HG03039 (cell line): Measurements from ENCODE around the gene SLK.

Experiments used
- ATAC-seq: cut with Tn5 transposase; IDR thresholded peaks from one replicate; pipeline ENCODE4 v1.9.1; 2021; ENCODE audit warnings: mild to moderate bottlenecking, moderate library complexity; ENCODE audit not compliant: unreplicated experiment

Gene SLK

GRCh38 chr10:104031631-104032030, 64.7 kb downstream of the SLK start:
- ATAC-seq, result no peak

GRCh38 chr10:104032144-104032775, 65.3 kb downstream of the SLK start:
- no peak for ATAC-seq

GRCh38 chr10:104033401-104033930, 66.5 kb downstream of the SLK start:
- no peak for ATAC-seq

DNA sequence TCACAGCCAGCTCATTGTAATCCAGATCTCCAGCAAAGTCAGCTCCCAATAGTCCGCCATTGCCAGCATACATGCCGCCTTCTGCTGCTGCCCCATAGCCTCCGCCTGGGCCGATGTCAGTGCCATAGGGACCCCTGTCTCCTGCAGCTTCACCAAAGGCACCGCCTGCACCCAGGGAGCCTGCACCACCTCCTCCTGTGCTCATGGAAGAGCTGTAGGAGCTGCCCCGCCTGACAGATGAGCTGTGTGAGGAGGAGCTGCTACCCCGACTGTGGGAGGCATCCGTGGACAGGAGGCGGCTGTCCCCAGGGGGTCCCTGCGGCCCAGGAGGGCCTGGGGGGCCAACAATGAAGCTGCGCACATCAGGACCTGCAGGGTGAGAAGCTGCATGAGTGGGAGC, 67.0 kb downstream of the SLK start:
- no peak for ATAC-seq

- ATAC-seq, result no peak
Measured at GRCh38 chr10:104034401-104035193, 67.7 kb downstream of the SLK start.

DNA sequence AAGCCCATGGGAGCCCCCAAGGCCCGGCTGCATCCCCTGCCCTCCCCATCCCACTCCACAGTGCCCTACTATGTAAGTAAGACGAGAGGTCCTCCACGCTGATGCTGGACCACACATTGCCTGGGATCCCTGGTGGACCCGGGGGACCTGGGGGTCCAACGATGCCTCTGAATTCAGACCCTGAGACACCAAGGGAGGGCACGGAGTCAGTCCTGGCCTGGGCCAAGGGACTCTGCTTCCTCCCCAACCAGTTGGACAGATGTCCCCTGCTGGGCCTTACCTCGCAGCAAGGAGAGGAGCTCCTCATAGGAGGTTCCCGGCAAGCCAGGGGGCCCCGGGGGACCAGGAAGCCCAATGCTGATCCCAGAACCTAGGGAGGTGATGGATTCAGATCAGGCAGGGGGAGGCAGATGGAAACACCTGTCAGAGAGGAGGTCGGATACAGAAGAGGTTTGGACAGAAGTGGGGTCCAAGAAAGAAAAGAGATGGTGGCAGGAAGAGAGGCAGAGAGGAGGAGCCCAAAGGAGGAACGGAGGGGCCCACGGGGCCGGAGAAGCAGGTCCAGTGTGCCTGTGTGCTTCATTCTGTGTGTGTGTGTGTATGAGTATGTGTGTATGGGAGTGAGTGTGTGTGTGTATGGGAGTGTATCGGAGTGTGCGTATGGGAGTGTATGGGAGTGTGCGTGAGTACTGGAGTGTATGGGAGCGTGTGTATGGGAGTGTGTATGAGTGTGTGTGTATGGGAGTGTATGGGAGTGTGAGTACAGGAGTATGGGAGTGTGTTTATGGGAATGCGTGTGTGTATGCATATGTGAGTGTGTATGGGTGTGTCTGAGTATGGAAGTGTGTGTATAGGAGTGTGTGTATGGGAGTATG, 68.5 kb downstream of the SLK start:
- no peak for ATAC-seq

- ATAC-seq, result no peak
Measured at GRCh38 chr10:104036069-104036384, 69.1 kb downstream of the SLK start.

DNA sequence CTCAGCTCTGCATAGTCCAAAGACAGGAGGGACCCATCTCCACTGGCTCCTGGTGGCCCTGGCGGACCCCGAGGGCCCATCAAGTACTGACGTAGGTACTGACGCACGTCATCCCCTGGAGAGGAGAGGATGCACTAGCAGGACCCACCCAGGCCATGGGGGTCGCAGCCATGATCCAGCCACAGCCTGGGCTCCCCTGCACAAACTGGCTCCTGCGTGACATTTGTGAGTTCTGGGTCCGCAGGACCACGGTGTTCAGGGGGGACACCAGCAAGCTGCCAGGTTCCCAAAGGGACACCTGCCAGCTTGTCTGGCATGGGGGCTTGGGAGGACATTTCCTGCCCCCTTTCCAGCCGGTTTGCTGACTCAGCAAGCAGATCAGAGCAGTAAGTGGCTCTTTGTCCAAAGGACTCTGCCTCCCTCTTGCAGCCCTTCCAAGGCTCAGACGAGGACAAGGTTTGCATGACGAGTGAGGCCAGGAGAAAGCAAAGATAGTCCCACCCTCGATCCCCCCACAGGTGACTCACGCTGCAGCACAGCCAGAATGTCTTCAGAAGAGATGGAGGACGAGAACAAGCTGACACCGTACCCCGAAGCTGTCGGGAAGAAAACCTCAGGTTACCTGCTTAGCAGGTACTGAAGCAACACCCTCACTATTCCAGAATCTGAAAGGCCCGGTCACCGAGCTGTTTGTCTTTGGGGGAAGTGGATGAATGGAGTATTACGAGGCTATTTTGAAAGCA, 69.7 kb downstream of the SLK start:
- ATAC-seq, result no peak

- no peak for ATAC-seq
Measured at GRCh38 chr10:104037261-104037951, 70.5 kb downstream of the SLK start.

DNA sequence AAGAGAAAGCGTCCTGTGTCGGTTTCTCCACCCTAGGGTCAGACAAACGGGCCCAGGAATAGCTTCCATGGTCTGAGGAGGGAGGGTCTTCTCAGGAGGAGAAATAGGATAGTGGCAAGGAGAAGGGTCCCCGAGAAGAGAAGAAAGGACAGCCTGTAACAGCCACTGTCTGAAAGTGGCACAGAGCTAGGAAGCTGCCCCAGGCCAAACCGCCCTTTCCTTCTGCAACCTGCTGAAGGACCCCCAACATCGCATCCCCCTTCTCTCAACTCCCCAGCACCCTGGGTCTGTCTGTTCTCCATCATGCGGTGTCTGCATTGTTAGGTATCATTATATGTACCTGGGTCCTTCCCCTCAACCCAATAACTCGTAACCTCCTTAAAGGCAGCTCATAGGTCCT, 71.6 kb downstream of the SLK start:
- no peak for ATAC-seq

DNA sequence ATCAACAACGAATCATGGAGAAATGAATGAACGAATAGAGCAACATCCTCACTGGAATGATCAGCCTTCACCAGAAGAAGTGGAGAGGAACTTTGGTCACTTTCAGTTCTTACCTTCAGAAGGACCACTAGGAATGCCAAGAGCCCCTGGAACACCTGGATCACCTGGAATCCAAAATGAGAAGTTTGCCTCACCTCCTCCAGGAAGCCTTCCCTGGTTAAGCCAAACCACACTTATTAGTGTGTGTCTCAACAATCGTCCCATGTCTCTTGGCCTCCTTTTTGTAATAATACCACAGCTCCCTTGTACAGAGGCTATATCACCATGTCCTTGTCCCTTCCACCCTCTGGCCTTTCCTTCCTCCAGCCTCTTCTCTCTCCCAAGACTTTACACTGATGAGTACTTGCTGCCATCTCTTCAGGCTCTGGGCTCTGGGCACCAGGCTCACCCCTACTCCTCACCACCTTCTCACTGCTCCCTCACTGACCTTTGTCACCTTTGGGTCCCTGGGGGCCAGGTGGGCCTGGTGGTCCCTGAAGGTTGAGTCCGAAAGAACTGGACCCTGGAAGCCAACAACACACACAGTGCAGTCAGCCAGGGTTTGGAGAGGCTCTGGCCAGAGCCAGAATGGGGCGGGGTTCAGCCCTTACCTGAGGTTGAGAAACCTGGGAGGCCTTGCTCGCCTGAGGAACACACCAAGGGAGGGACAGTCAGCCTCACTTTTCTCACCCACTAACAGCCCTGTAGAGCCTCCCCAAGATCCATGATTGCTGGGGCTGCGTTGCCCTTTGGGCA, 72.2 kb downstream of the SLK start:
- no peak for ATAC-seq

DNA sequence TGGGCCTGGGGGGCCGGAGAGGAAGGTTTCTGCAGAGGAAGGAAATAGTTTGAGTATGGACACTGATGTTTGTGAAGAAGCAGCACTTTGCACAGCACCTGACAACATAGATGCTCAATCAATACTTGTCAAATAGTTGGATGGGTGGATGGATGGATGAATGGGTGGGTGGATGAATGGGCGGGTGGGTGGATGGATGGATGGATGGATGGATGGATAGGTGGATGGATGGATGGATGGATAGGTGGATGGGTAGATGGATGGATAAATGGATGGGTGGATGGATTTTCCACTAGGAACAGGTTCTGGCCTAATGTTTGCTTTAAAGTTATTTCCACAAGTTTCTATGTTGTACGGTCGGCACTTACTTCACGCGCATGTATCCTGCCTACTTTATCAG, 73.4 kb downstream of the SLK start:
- no peak for ATAC-seq

DNA sequence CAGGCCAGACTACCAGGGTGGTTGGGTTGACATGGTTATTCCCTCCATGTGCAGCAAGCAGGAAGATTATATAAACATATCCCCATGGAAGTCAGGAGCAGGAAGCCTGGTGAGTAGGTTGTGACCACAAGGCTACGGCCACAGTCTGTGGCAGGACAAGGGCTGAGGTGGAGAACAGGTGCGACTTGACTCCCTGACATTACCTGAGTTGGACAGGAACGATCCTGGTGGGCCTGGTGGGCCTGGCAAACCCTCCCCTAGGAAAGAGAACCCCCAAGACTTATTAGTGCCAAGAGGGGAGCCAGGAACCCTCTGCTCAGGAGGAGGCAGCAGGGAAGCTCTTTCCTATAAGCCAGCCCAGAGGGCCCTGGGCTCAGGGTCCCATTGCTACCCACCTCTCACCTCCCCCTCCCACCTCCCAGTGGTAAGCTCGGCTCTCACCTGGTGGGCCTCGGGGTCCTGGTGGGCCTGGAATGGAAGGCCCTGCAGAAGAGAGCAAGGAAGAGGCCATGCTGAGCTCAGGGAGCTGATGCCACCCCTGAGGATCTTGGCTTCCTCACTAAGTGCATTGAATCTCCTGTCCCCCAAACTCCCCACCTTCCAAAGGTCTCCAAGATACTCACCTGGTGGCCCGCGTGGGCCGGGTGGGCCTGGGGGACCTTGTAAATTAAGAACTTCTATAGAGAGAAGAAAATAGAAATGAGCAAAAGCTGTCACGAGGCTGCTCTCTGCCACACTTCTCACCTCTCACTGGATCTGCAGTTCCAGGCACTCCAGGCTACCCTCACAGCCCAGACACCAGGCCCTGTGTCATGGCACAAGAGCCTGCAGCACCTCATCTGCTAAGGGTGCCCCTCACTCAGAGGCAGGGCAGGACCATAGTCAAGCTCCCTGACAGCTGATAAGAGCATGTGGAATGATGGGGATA, 74.2 kb downstream of the SLK start:
- no peak for ATAC-seq

DNA sequence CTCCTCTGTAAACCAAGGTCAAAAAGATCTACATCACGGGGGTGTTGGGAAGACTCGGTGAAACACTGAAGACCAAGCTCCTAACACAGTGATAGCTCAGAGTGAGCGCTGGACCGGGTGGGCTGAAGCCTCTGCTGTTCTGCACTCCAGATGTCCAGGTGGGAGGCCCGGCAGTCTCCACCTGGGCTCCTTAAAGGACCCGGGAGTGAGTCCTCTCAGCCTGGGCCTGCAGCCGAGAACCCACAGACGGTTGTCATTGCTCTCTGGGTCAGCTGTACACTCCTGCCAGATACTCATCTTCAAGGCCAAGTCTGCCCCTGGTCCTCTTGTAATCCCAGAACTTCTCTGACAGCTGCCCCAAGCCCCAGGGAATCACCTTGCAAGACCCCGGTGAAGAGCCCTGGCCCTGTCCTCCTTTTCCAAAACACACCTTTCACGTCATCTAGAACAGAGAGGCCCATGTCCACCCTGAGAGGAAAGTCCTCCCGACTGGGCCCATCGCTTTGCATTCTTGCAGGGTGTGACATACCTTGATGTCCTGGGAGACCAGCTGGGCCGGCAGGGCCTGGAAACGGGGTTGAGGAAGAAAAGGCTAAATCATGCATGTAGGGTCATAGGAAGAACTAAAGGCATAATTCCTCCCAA, 75.1 kb downstream of the SLK start:
- ATAC-seq, result no peak

GRCh38 chr10:104043185-104043830, 76.4 kb downstream of the SLK start:
- no peak for ATAC-seq

- ATAC-seq, result no peak
Measured at GRCh38 chr10:104043854-104044253, 76.9 kb downstream of the SLK start.
